GM12872 (cell line): Measurements from ENCODE around the gene NDUFB2.

Source experiments
- TF ChIP-seq, protein P1 (sequence below): IDR thresholded peaks from 3 replicates; pipeline ENCODE4 v1.5.1; 2011; ENCODE audit warnings: low read depth, mild to moderate bottlenecking, low read length, moderate library complexity; ENCODE audit not compliant: insufficient read depth

NDUFB2 gene

DNA sequence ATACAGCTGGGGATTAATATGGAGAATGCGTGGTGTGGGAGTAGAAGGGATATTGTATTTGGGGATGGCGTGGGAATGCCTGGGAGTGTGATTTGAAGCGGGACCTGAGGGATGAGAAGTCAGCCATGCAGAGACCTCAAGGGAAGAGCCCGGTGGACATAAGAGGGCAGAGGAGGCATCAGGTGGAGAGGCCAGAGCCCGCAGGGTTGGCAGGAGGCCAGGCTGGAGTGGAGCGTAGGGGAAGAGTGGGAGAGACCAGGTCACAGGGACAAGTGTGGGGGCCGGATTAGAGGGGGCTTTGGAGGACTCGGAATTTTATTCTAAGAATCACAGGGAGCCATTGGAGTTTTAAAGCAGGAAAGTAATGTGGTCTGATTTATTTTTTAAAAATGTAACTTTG is 2.0 kb downstream of the NDUFB2 start:
- TF ChIP-seq, protein P1, sequence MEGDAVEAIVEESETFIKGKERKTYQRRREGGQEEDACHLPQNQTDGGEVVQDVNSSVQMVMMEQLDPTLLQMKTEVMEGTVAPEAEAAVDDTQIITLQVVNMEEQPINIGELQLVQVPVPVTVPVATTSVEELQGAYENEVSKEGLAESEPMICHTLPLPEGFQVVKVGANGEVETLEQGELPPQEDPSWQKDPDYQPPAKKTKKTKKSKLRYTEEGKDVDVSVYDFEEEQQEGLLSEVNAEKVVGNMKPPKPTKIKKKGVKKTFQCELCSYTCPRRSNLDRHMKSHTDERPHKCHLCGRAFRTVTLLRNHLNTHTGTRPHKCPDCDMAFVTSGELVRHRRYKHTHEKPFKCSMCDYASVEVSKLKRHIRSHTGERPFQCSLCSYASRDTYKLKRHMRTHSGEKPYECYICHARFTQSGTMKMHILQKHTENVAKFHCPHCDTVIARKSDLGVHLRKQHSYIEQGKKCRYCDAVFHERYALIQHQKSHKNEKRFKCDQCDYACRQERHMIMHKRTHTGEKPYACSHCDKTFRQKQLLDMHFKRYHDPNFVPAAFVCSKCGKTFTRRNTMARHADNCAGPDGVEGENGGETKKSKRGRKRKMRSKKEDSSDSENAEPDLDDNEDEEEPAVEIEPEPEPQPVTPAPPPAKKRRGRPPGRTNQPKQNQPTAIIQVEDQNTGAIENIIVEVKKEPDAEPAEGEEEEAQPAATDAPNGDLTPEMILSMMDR, result no peak

DNA sequence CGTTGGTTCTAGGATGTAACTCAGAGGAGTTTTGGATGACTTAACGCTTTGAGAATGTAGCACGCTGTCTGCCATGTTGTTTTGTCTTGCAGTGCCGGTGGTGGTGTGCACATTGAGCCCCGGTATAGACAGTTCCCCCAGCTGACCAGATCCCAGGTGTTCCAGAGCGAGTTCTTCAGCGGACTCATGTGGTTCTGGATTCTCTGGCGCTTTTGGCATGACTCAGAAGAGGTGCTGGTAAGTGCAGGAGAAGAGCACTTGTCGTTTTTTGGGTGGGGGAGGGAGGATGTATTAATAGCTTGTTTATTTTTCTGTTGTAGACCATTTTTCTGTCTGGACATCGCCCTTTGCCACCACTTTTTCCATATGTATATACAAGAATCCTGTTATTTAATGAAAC is 6.3 kb downstream of the NDUFB2 start:
- TF ChIP-seq, protein P1, result no peak

DNA sequence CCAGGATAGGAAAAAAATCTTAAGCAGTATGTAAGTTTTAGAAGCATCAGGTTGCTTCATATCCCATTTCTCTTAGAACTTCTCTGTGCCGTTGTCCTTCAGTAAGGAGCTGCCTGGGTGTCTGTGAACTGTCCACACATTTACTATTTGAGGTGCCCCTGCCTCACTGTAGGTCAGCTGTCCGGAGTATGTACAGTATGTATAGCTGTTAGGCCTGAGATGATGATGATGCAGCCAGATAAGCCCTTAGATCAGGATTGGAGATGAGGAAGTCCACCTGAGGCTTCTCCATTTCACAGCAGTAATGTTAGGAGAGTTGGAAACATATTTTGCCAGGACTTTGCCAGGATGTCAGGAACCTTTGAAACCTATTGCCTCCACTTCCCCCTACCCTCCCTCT is 7.7 kb downstream of the NDUFB2 start:
- TF ChIP-seq, protein P1, result no peak

DNA sequence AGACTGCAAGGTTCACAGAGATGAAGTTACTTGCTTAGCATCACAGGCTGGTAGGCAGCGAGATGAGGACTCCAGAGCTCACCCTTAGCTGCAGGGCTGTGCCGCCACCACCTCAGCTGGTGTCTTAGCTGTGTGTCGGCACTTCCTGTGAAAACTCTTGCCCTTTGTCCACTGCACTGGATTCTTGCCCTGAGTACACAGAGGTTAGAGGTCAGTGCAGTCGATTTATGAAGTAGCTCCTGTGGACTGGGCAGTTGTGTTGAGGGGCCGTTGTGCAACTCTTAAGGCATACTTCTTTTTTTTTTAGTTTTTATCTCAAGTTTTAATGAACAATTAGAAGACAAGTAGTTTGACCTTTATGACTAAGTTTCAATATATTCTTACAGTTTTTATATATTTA is 10.6 kb downstream of the NDUFB2 start:
- TF ChIP-seq, protein P1, result no peak

DNA sequence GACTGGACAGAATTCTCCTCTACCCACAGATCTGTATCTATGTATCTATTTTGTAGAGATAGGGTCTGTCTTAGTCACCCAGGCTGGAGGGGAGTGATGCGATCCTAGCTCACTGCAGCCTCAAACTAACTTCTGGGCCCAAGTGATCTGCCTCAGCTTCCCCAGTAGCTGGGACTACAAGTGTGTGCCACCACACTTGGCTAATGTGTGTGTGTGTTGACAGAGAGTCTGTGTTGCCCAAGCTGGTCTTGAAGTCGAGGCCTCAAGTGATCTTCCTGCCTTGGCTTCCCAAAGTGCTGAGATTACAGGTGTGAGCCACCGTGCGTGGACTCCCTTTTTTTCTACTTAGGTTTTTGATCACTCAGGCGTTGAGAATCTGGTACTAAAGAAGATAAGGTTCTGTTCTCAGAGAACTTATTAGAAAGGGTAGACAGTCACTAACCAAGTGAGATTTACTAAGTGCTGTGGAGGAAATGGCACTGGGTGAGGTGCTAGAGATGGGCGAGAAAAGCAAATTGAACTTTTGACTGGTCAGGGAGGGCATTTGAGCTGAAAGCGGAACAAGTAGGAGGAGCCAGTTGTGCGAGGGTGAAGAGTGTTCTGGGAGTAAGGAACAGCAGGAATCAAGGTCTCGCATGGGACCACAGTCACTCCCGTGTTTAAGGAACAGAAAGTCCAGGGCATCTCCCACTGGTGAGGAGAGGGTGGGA is 18.0 kb downstream of the NDUFB2 start:
- TF ChIP-seq, protein P1, result no peak

DNA sequence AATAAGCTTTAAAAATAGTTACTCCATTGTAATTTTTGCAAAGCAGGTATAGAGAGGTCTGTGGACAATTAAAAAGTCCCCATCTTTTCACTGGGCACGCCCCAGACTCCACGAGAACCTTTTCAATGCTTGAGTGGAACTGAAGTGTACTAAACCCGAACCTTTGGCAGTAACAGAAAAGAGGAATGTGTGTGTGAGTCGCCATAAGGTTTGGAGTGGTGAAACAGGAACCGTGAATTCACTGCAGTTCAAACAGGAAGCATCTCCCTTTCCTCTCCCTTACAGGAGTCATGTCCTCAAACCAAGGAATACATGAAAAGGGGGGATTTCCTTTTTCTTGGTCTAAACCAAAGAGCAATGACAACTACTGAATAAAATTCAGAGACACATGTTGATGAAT is 23.2 kb downstream of the NDUFB2 start:
- TF ChIP-seq, protein P1, result no peak

DNA sequence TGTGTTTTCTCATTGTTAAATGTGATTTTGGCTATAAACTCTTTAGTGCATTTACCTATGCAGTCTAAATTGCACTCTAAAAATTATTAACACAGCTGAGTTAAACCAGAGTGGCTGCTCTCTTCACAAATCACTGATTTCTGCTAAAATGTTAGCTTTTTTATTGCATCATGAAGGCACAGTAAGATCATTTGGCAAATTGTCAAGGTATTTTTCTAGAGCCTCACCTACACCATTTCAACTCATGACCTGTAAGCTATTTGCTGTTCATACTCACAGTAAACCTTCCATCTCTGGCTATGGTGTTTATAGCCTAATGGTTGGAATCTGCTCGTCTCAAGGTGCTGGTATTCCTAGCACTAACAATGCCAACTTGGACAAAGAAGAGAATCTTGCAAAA is 25.7 kb downstream of the NDUFB2 start:
- TF ChIP-seq, protein P1, result no peak

DNA sequence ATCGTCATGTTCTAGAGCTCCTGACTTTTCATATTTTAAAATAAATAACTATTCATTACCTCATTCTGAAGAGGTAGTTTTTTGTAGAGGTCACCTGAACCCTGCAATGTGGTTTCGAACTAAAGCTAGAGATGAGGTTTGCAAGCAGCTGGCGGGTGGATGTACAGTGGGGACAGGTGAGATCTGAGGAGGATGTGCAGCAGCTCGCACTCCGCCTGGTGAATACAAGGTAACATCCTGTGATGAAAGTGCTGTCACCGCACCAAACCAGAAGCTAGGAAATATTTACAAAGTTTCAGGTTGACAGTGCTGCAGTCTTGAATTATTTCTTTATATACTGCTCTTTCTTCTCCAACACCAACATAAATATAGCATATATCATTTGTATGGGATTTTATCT is 26.5 kb downstream of the NDUFB2 start:
- TF ChIP-seq, protein P1, result no peak
